Right atrium auricular region (tissue), 2 donors: ENCODE results near the gene ERICH6. TPM values are rescaled to one million over a fixed set of nuclear protein-coding genes. Genes with fewer than 3 reads are reported as not detected.

ENCODE experiments used
- DNase-seq: peaks from one replicate; pipeline ENCODE4 v3.0.0-alpha.2; 2019; ENCODE audit warnings: low spot score
- H3K27ac ChIP-seq, 2 donors: fragments of 200-600 bp; sonication (generic); 1 replicate in 1 of 2; 2 replicates in 1 of 2; pipeline ENCODE4 v1.5.1; 2016 to 2019
- H3K27me3 ChIP-seq, 2 donors: fragments of 200-600 bp; sonication (generic); one replicate each; pipeline versions ENCODE4 v1.5.1 to v1.6.0; 2017 to 2019
- H3K36me3 ChIP-seq: fragments of 200-600 bp; sonication (generic); one replicate; pipeline ENCODE4 v1.5.1; 2016
- H3K4me1 ChIP-seq, 2 donors: fragments of 200-600 bp; sonication (generic); one replicate each; pipeline versions ENCODE4 v1.5.1 to v1.6.0; 2017 to 2019
- H3K4me3 ChIP-seq, 2 donors: fragments of 200-600 bp; sonication (generic); 1 replicate in 1 of 2; 2 replicates in 1 of 2; pipeline ENCODE4 v1.5.1; 2017 to 2019; ENCODE audit warnings: mild to moderate bottlenecking in 1 of 2, moderate library complexity in 1 of 2
- H3K9me3 ChIP-seq, 2 donors: fragments of 200-600 bp; sonication (generic); one replicate each; pipeline ENCODE4 v1.5.1; 2019
- total RNA-seq, 2 donors: library from RNA; depleted of rRNA; stranded (reverse); fragments of >200 nt; gene quantifications; one replicate each; pipeline ENCODE4 v1.1.0, GENCODE V29; 2016
- TF ChIP-seq, protein P1 (sequence below), 2 donors: fragments of 200-600 bp; sonication (generic); IDR thresholded peaks; one replicate each; pipeline ENCODE4 v1.5.1; 2019; ENCODE audit warnings: antibody characterized with exemption in 2 of 2

The ERICH6 gene
- total RNA-seq, 2 donors from 2014 or later = not detected

GRCh38 chr3:150710097-150710496 lies 6.4 kb upstream of the ERICH6 start:
- no peak for DNase-seq
- H3K36me3 ChIP-seq = no peaks in the 10 kb centered on the region

DNA sequence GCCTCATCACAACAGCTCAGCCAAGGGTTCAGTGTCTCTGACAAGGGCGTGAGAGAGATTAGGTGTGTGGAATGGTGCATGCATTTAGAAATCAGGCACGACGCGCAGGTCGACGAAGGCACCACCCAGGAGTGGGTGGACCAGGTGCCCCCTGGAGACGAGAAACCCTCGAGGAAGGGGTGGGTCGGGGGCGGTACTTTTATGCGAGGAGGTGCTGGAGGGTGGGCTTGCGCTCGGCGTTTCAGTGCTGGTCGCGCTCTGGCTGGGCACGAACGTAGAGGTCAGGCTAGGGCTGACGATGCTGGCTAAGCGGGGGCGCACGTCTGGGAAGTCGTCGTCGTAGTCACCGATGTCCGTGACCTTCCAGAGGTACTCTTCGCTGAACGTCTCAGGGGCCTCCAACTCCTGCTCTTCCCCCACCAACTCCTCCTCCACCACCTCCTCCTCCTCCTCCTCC lies 393 bp downstream of the ERICH6 start:
- TF ChIP-seq, protein P1, sequence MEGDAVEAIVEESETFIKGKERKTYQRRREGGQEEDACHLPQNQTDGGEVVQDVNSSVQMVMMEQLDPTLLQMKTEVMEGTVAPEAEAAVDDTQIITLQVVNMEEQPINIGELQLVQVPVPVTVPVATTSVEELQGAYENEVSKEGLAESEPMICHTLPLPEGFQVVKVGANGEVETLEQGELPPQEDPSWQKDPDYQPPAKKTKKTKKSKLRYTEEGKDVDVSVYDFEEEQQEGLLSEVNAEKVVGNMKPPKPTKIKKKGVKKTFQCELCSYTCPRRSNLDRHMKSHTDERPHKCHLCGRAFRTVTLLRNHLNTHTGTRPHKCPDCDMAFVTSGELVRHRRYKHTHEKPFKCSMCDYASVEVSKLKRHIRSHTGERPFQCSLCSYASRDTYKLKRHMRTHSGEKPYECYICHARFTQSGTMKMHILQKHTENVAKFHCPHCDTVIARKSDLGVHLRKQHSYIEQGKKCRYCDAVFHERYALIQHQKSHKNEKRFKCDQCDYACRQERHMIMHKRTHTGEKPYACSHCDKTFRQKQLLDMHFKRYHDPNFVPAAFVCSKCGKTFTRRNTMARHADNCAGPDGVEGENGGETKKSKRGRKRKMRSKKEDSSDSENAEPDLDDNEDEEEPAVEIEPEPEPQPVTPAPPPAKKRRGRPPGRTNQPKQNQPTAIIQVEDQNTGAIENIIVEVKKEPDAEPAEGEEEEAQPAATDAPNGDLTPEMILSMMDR (IDR thresholded peaks at IDR 0.05) = no peak
- Histone ChIP-seq H3K4me1 (peaks cover 0 to 11% of the 10 kb centered on the region in 2 donors), H3K36me3 (no peaks in the 10 kb centered on the region), H3K27me3 (no peaks in the 10 kb centered on the region), H3K9me3 (no peaks in the 10 kb centered on the region), H3K4me3 (peak overlapping the region; percentile 63 to 69), H3K27ac (peak overlapping the region; percentile 77)
- no peak for DNase-seq

More at GRCh38 chr3:150710097-150710496, 6.4 kb upstream of the ERICH6 start:
- H3K9me3 ChIP-seq = no peaks in the 10 kb centered on the region
- H3K27me3 ChIP-seq = no peaks in the 10 kb centered on the region
- H3K27ac ChIP-seq = no peak overlapping the region
- no peak overlapping the region for H3K4me3 ChIP-seq
- TF ChIP-seq, protein P1 (IDR thresholded peaks at IDR 0.05) = no peak
- no peaks in the 10 kb centered on the region for H3K4me1 ChIP-seq

GRCh38 chr3:150699068-150699639 lies 4.6 kb downstream of the ERICH6 start:
- Histone ChIP-seq H3K4me3 (no peak overlapping the region), H3K36me3 (no peaks in the 10 kb centered on the region), H3K27me3 (no peaks in the 10 kb centered on the region), H3K4me1 (peaks cover 0 to 5% of the 10 kb centered on the region in 2 donors), H3K9me3 (no peaks in the 10 kb centered on the region), H3K27ac (no peak overlapping the region)
- TF ChIP-seq, protein P1 (IDR thresholded peaks at IDR 0.05) = no peak
- no peak for DNase-seq

- Histone ChIP-seq H3K36me3 (no peaks in the 10 kb centered on the region), H3K4me3 (no peak overlapping the region), H3K27ac (no peak overlapping the region), H3K27me3 (no peaks in the 10 kb centered on the region), H3K9me3 (no peaks in the 10 kb centered on the region), H3K4me1 (no peaks in the 10 kb centered on the region)
- DNase-seq = no peak
- TF ChIP-seq, protein P1 (IDR thresholded peaks at IDR 0.05) = no peak
These were observed 6.1 kb downstream of the ERICH6 start for GRCh38 chr3:150697646-150698045.

- Histone ChIP-seq H3K27ac (no peak overlapping the region), H3K36me3 (no peaks in the 10 kb centered on the region), H3K4me3 (no peak overlapping the region), H3K9me3 (no peaks in the 10 kb centered on the region), H3K27me3 (no peaks in the 10 kb centered on the region), H3K4me1 (no peaks in the 10 kb centered on the region)
- no peak for DNase-seq
- TF ChIP-seq, protein P1 (IDR thresholded peaks at IDR 0.05) = no peak
These were observed 12.2 kb downstream of the ERICH6 start for GRCh38 chr3:150691414-150692040.
